ENCODE measurements around the gene CDK8.
A peak's percentile ranks its signal among the peaks of the same experiment; 100 is the strongest.

CDK8 gene

GRCh38 chr13:26253262-26253786 lies 605 bp upstream of the CDK8 start:
- TF ChIP-seq CTCF (IDR thresholded peaks at IDR 0.05): no peak
- peak overlapping the region; percentile 88 for H3K27ac ChIP-seq

- TF ChIP-seq ZFX (IDR thresholded peaks at IDR 0.05; ENCODE audit: borderline replicate concordance) (no peak), CTCF (IDR thresholded peaks at IDR 0.05) (peak; percentile 9; the same call in 1 of the 2 replicates)
- peak overlapping the region; percentile 88 for H3K27ac ChIP-seq
Measured at GRCh38 chr13:26254583-26255111, 718 bp downstream of the CDK8 start.

- no peak for TF ChIP-seq ZFX (IDR thresholded peaks at IDR 0.05; ENCODE audit: borderline replicate concordance)
- TF ChIP-seq CTCF (IDR thresholded peaks at IDR 0.05): 0 out of 2 replicates have a peak, but pooled peaks have one; percentile 1
- peak overlapping the region; percentile 88 for H3K27ac ChIP-seq
Measured at GRCh38 chr13:26255115-26255514, 1.2 kb downstream of the CDK8 start.

GRCh38 chr13:26255691-26256277 lies 1.9 kb downstream of the CDK8 start:
- TF ChIP-seq ZFX (IDR thresholded peaks at IDR 0.05; ENCODE audit: borderline replicate concordance) (no peak), CTCF (IDR thresholded peaks at IDR 0.05) (no peak)
- H3K27ac ChIP-seq: no peak overlapping the region

GRCh38 chr13:26257049-26257448 lies 3.1 kb downstream of the CDK8 start:
- no peak for TF ChIP-seq ZFX (IDR thresholded peaks at IDR 0.05; ENCODE audit: borderline replicate concordance)
- TF ChIP-seq CTCF (IDR thresholded peaks at IDR 0.05): no peak
- H3K27ac ChIP-seq: no peak overlapping the region

GRCh38 chr13:26259634-26260033 lies 5.7 kb downstream of the CDK8 start:
- H3K27ac ChIP-seq: no peak overlapping the region
- TF ChIP-seq CTCF (IDR thresholded peaks at IDR 0.05) (no peak), ZFX (IDR thresholded peaks at IDR 0.05; ENCODE audit: borderline replicate concordance) (no peak)

- TF ChIP-seq ZFX (IDR thresholded peaks at IDR 0.05; ENCODE audit: borderline replicate concordance) (no peak), CTCF (IDR thresholded peaks at IDR 0.05) (no peak)
- no peak overlapping the region for H3K27ac ChIP-seq
Measured at GRCh38 chr13:26262156-26262555, 8.2 kb downstream of the CDK8 start.

All from 22Rv1 (cell line).